Dendritic cell treated with granulocyte-macrophage colony-stimulating factor and Interleukin-4, amounts not matched to agents 40 ng/mL and 50 ng/mL, for 4 days (primary cell): ENCODE results near the gene RUSF1.
A peak's percentile ranks its signal among the peaks of the same experiment; 100 is the strongest.

Source experiments
- H3K27ac Mint-ChIP-seq: one replicate; pipeline ENCODE4 v1.8.0; 2022; ENCODE audit warnings: mild to moderate bottlenecking, mixed read lengths
- H3K27me3 Mint-ChIP-seq: one replicate; pipeline ENCODE4 v1.8.0; 2022; ENCODE audit warnings: mild to moderate bottlenecking, mixed read lengths
- H3K36me3 Mint-ChIP-seq: one replicate; pipeline ENCODE4 v1.8.0; 2022; ENCODE audit warnings: low read depth, mixed read lengths
- H3K4me1 Mint-ChIP-seq: one replicate; pipeline ENCODE4 v1.8.0; 2022; ENCODE audit warnings: low read depth, mixed read lengths
- H3K4me3 Mint-ChIP-seq: one replicate; pipeline ENCODE4 v1.8.0; 2022; ENCODE audit warnings: mild to moderate bottlenecking, moderate library complexity, mixed read lengths
- H3K9me3 Mint-ChIP-seq: one replicate; pipeline ENCODE4 v1.8.0; 2022; ENCODE audit warnings: mixed read lengths
- intact Hi-C: fragments of 100-400 bp; cut with micrococcal nuclease; formaldehyde crosslinking; loops from one replicate; pipeline ENCODE4 v1.15.0; 2022

The RUSF1 gene

GRCh38 chr16:31475946-31476302 lies 32.3 kb downstream of the RUSF1 start:
- Mint-ChIP-seq H3K27me3 (peaks cover 61% of the 10 kb centered on the region), H3K4me3 (peak overlapping the region; percentile 83), H3K4me1 (peaks cover 52% of the 10 kb centered on the region), H3K27ac (peak overlapping the region; percentile 73), H3K9me3 (no peaks in the 10 kb centered on the region), H3K36me3 (no peaks in the 10 kb centered on the region)
- intact Hi-C loops: no loop called here

DNA sequence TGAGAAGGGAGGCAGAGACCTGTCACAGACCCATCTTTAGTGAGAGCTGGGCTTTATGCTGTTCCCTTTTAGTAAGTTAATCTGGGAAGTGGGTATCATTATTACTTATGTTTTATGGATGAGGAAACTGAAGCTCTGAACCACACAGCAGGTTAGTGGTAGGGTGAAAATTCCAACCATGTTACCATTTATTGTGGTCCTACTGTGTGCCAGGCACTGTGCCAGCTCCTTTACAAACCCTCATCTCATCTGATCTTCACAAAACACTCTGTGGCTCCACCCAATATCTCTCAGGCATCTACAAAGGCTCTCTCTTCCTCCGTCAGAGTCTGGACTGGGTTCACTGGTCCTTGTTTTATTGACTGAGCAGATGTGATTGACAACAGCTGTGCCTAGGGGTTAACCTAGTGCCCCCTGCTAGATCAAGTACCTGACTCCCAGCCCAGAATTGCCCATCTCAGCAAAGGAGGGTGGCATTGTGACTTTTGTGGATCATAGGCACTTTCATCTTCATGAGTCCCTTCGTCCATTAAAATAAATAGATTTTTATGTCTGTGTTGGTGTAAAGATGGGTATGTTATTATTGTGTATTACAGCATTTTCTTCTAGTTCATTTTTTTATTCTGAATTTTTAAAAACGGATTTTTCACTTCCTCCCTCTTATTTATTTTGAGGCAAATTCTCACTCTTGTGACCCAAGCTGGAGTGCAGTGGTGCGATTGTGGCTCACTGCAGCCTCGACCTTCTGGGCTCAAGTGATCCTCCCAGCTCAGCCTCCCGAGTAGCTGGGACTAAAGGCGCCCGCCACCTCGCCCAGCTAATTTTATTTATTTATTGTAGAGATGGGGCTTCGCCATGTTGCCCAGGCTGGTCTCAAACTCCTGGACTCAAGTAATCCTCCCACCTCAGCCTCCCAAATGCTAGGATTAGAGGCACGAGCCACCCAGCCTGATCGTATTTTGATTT lies 33.1 kb downstream of the RUSF1 start:
- no peaks in the 10 kb centered on the region for H3K9me3 Mint-ChIP-seq
- H3K27me3 Mint-ChIP-seq: peaks cover 64% of the 10 kb centered on the region
- no peak overlapping the region for H3K27ac Mint-ChIP-seq
- intact Hi-C loops: no loop called here
- H3K4me3 Mint-ChIP-seq: no peak overlapping the region
- H3K36me3 Mint-ChIP-seq: no peaks in the 10 kb centered on the region
- H3K4me1 Mint-ChIP-seq: peaks cover 46% of the 10 kb centered on the region

GRCh38 chr16:31474173-31474714 lies 33.9 kb downstream of the RUSF1 start:
- Mint-ChIP-seq H3K4me3 (no peak overlapping the region), H3K27ac (no peak overlapping the region), H3K27me3 (peaks cover 59% of the 10 kb centered on the region), H3K9me3 (no peaks in the 10 kb centered on the region), H3K36me3 (no peaks in the 10 kb centered on the region), H3K4me1 (peaks cover 46% of the 10 kb centered on the region)
- intact Hi-C loops: no loop called here

- Mint-ChIP-seq H3K4me1 (peaks cover 46% of the 10 kb centered on the region), H3K9me3 (no peaks in the 10 kb centered on the region), H3K27me3 (peaks cover 59% of the 10 kb centered on the region), H3K36me3 (no peaks in the 10 kb centered on the region), H3K27ac (no peak overlapping the region), H3K4me3 (no peak overlapping the region)
- intact Hi-C loops: no loop called here
Observed at GRCh38 chr16:31473264-31473984, 34.8 kb downstream of the RUSF1 start.

DNA sequence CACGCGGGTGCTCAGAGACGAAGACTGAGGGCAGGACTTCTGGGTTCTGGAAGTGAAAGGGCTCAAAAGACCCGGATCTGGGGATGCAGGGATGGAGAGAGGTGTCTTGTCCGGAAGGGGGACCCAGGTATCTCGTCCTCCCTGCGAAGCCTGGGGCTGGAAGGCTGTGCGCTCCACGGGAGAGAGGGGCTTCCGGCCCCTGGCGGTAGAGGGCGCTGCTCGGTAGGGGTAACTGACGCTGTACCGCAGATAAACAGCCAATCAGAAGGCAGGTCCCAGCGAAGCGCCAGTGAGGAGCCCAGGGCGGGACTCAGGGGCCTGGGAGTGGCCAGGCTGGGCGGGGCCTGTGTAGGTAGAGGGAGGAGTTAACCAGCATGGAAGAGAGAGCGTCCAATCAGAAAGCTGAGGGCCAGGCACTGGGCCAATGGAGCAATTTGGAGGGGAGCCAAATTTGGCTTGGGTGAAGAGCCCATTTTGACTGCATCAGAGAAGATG lies 35.4 kb downstream of the RUSF1 start:
- H3K27ac Mint-ChIP-seq: no peak overlapping the region
- peaks cover 42% of the 10 kb centered on the region for H3K4me1 Mint-ChIP-seq

DNA sequence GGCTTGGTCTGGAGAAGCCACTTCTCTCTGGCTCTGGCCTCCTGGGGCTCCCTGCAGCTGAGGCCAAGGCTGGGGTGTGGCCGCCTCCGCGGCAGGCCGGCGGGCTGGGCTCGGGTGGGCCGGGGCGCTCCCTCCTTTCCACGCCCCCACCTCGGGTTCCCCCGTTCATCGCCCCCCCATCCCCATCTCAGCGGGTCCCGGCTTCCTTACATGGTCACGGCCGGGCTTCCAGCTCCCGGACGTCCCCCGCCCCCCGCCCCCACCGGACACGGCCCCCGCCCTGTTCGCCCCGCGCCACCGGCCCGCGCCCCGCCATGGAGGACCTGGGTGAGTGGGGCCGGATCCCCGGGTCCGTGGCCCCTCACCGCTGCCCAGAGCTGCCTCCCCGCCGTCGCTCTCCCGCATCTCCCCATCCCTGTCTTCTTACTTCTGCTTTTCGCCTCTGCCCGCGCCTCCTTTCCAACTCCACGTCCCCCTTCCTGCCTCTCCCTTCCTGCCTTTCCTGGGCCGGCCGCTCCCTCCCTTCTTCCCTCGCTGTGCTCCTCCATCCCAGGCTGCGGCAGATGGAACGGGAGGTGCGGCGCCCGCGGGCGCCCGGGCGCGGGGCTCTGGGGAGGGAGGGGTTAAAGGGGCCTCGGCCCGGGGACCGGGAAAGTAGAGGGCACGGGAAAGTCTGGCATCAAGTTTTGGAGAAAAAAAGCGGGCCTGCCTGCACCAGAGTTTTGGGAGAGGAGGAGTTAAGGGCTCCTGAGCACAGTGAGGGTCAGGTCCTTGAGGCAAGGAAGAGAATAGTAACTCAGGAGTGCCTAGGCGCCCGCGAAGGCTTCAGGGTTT lies 36.1 kb downstream of the RUSF1 start, which contains the start of gene TGFB1I1:
TSS of gene TGFB1I1 (plus strand) at position 278 of the 834 bp plus-strand sequence. CDS start at position 315, 37 bp downstream.
- Mint-ChIP-seq H3K9me3 (no peaks in the 10 kb centered on the region), H3K27me3 (peaks cover 48% of the 10 kb centered on the region), H3K36me3 (peaks cover 2% of the 10 kb centered on the region), H3K4me1 (peaks cover 38% of the 10 kb centered on the region), H3K27ac (peak within 1 kb of the TSS; percentile 33), H3K4me3 (peak within 1 kb of the TSS; percentile 75)
- intact Hi-C loops: no loop called here

More for the DNA sequence above, 35.4 kb downstream of the RUSF1 start:
- H3K36me3 Mint-ChIP-seq: no peaks in the 10 kb centered on the region
- peaks cover 55% of the 10 kb centered on the region for H3K27me3 Mint-ChIP-seq
- H3K9me3 Mint-ChIP-seq: no peaks in the 10 kb centered on the region
- intact Hi-C loops: no loop called here
- H3K4me3 Mint-ChIP-seq: no peak overlapping the region

GRCh38 chr16:31471241-31471874 lies 36.8 kb downstream of the RUSF1 start:
- intact Hi-C loops: no loop called here
- Mint-ChIP-seq H3K4me1 (peaks cover 38% of the 10 kb centered on the region), H3K36me3 (peaks cover 10% of the 10 kb centered on the region), H3K27ac (peak overlapping the region; percentile 33), H3K27me3 (peaks cover 44% of the 10 kb centered on the region), H3K4me3 (peak overlapping the region; percentile 9), H3K9me3 (no peaks in the 10 kb centered on the region)

GRCh38 chr16:31470615-31471014 lies 37.6 kb downstream of the RUSF1 start:
- no peak overlapping the region for H3K4me3 Mint-ChIP-seq
- peaks cover 41% of the 10 kb centered on the region for H3K4me1 Mint-ChIP-seq
- H3K27ac Mint-ChIP-seq: no peak overlapping the region
- H3K9me3 Mint-ChIP-seq: no peaks in the 10 kb centered on the region
- peaks cover 17% of the 10 kb centered on the region for H3K36me3 Mint-ChIP-seq
- peaks cover 36% of the 10 kb centered on the region for H3K27me3 Mint-ChIP-seq
- intact Hi-C loops: no loop called here

- H3K4me1 Mint-ChIP-seq: peaks cover 37% of the 10 kb centered on the region
- H3K9me3 Mint-ChIP-seq: no peaks in the 10 kb centered on the region
- no peak overlapping the region for H3K4me3 Mint-ChIP-seq
- intact Hi-C loops: loop anchor here (10.0 kb wide), 1 partner anchor 397 kb away; no protein-coding TSS in a partner anchor
- H3K36me3 Mint-ChIP-seq: peaks cover 45% of the 10 kb centered on the region
- peaks cover 21% of the 10 kb centered on the region for H3K27me3 Mint-ChIP-seq
- H3K27ac Mint-ChIP-seq: no peak overlapping the region
Observed at GRCh38 chr16:31467858-31468257, 40.3 kb downstream of the RUSF1 start.

- H3K4me3 Mint-ChIP-seq: no peak overlapping the region
- peak overlapping the region; percentile 4 for H3K27ac Mint-ChIP-seq
- H3K4me1 Mint-ChIP-seq: peaks cover 31% of the 10 kb centered on the region
- peaks cover 15% of the 10 kb centered on the region for H3K27me3 Mint-ChIP-seq
- intact Hi-C loops: loop anchor here (10.0 kb wide), 1 partner anchor 398 kb away; no protein-coding TSS in a partner anchor
- no peaks in the 10 kb centered on the region for H3K9me3 Mint-ChIP-seq
- H3K36me3 Mint-ChIP-seq: peaks cover 51% of the 10 kb centered on the region
Observed at GRCh38 chr16:31467151-31467773, 40.9 kb downstream of the RUSF1 start.

GRCh38 chr16:31466381-31466841 lies 41.8 kb downstream of the RUSF1 start:
- Mint-ChIP-seq H3K9me3 (no peaks in the 10 kb centered on the region), H3K27me3 (peaks cover 9% of the 10 kb centered on the region), H3K36me3 (peaks cover 58% of the 10 kb centered on the region), H3K4me1 (peaks cover 25% of the 10 kb centered on the region), H3K4me3 (peak overlapping the region; percentile 45), H3K27ac (peak overlapping the region; percentile 63)
- intact Hi-C loops: loop anchor here (10.0 kb wide), 1 partner anchor 398 kb away; no protein-coding TSS in a partner anchor

GRCh38 chr16:31465788-31466370 lies 42.3 kb downstream of the RUSF1 start:
- H3K4me1 Mint-ChIP-seq: peaks cover 26% of the 10 kb centered on the region
- H3K27me3 Mint-ChIP-seq: peaks cover 4% of the 10 kb centered on the region
- no peaks in the 10 kb centered on the region for H3K9me3 Mint-ChIP-seq
- peak overlapping the region; percentile 45 for H3K4me3 Mint-ChIP-seq
- H3K36me3 Mint-ChIP-seq: peaks cover 58% of the 10 kb centered on the region
- peak overlapping the region; percentile 63 for H3K27ac Mint-ChIP-seq
- intact Hi-C loops: loop anchor here (10.0 kb wide), 1 partner anchor 399 kb away; no protein-coding TSS in a partner anchor
